Measurements from ENCODE around the gene TSPAN4. TPM values are rescaled to one million over a fixed set of nuclear protein-coding genes. Genes with fewer than 3 reads are reported as not detected.

TSPAN4 gene
- total RNA-seq, 1 donor from 2014 or later = 69.2 TPM

DNA sequence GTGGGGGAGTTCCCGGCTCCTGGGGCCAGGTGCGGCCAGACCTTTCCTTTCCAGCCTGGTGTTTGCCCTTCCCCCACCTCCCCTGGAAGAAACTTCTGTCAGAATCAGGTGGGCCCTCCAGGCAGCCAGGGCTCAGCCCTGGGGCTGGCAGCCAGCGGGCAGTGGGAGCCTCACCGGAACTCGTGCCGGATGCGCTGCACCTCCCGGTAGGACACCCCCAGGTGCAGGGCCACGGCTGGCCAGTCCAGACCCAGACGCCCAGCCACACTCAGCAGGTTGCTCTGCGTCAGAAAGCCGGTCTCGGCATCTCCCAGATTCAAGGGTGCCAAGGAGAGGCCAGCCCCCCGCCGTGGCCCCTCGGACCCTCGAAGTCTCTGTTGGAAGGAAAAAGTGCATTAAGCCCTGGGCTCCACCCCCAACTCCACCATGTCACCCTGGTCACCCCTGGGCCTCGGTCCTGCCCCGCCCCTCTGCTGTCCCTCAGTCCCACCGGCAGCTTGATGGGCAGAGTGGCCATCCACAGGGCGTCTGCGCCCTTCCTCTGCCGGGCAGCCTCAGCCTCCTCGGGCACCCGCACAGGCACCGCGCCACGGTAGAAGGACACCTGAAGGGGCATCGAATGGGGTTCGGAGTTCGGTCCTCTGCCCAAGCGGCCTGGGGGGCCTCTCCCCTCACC, 42.9 kb upstream of the TSPAN4 start:
- Mint-ChIP-seq H3K9me3 (ENCODE audit: low read depth) (no peaks in the 10 kb centered on the region), H3K4me1 (ENCODE audit: low read depth) (peaks cover 25% of the 10 kb centered on the region), H3K27me3 (ENCODE audit: low read depth) (no peaks in the 10 kb centered on the region), H3K36me3 (ENCODE audit: low read depth) (peaks cover 2% of the 10 kb centered on the region), H3K27ac (ENCODE audit: unreplicated experiment) (no peak overlapping the region), H3K4me3 (ENCODE audit: unreplicated experiment) (no peak overlapping the region)
- DNase-seq (ENCODE audit: low spot score) = no peak
- TF ChIP-seq, protein P1, sequence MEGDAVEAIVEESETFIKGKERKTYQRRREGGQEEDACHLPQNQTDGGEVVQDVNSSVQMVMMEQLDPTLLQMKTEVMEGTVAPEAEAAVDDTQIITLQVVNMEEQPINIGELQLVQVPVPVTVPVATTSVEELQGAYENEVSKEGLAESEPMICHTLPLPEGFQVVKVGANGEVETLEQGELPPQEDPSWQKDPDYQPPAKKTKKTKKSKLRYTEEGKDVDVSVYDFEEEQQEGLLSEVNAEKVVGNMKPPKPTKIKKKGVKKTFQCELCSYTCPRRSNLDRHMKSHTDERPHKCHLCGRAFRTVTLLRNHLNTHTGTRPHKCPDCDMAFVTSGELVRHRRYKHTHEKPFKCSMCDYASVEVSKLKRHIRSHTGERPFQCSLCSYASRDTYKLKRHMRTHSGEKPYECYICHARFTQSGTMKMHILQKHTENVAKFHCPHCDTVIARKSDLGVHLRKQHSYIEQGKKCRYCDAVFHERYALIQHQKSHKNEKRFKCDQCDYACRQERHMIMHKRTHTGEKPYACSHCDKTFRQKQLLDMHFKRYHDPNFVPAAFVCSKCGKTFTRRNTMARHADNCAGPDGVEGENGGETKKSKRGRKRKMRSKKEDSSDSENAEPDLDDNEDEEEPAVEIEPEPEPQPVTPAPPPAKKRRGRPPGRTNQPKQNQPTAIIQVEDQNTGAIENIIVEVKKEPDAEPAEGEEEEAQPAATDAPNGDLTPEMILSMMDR (IDR thresholded peaks at IDR 0.05) = no peak

DNA sequence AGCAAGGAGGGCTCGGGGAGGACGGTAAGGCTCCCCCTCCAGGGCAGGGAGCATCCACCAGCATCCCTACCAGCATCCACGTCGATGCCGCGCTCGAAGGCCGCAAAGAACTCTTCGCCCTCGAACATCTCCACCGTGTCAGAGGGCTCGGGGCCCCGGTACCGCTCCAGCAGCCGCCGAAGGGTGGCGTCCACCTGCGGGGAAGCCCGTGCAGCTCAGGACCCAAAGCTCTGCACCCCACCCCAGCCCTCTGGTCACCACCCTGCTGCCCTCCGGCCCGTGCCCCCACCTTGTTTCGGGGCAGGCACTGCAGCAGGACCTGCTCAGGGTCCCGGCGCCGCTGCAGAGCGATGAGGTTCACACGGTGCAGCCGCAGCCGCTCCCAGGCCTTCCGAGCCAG, 42.2 kb upstream of the TSPAN4 start:
- peaks cover 25% of the 10 kb centered on the region for H3K4me1 Mint-ChIP-seq (ENCODE audit: low read depth)
- H3K27ac Mint-ChIP-seq (ENCODE audit: unreplicated experiment) = no peak overlapping the region
- DNase-seq (ENCODE audit: low spot score) = no peak
- peaks cover 2% of the 10 kb centered on the region for H3K36me3 Mint-ChIP-seq (ENCODE audit: low read depth)
- no peaks in the 10 kb centered on the region for H3K27me3 Mint-ChIP-seq (ENCODE audit: low read depth)
- TF ChIP-seq, protein P1 (IDR thresholded peaks at IDR 0.05) = no peak
- H3K9me3 Mint-ChIP-seq (ENCODE audit: low read depth) = no peaks in the 10 kb centered on the region
- no peak overlapping the region for H3K4me3 Mint-ChIP-seq (ENCODE audit: unreplicated experiment)

DNA sequence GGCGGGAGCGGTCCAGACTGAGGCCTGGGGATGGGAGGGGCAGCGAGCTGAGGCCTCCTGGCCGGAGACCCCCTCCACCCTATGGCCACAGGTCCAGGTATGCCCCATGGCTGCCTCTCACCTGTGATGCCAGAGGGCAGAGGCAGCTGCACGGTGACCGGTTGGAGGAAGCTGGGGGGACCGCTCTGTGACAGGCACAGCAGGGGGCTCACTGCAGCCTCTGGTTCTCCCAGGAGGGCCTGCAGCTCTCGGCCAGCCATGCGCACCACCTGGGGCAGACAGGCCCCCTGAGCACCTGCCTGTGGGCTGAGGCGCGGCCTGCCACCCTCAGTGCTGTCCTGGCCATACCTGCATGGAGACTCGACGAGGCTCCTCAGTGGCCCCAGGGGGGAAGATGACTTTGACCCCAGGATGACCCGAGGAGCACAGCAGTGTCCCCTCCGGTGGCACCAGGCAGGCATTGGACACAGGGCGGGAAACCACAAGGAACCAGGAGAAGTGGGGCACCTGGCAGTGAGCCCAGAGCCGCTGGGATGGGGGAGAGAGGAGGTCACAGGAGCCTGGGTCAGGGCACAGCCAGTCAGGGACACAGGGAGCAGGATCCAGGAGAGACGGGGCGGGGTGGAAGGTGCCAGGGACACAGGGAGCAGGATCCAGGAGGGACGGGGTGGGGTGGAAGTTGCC, 41.4 kb upstream of the TSPAN4 start:
- Mint-ChIP-seq H3K4me3 (ENCODE audit: unreplicated experiment) (no peak overlapping the region), H3K9me3 (ENCODE audit: low read depth) (no peaks in the 10 kb centered on the region), H3K36me3 (ENCODE audit: low read depth) (peaks cover 2% of the 10 kb centered on the region), H3K27me3 (ENCODE audit: low read depth) (no peaks in the 10 kb centered on the region), H3K4me1 (ENCODE audit: low read depth) (peaks cover 23% of the 10 kb centered on the region), H3K27ac (ENCODE audit: unreplicated experiment) (no peak overlapping the region)
- TF ChIP-seq, protein P1 (IDR thresholded peaks at IDR 0.05) = no peak
- no peak for DNase-seq (ENCODE audit: low spot score)

DNA sequence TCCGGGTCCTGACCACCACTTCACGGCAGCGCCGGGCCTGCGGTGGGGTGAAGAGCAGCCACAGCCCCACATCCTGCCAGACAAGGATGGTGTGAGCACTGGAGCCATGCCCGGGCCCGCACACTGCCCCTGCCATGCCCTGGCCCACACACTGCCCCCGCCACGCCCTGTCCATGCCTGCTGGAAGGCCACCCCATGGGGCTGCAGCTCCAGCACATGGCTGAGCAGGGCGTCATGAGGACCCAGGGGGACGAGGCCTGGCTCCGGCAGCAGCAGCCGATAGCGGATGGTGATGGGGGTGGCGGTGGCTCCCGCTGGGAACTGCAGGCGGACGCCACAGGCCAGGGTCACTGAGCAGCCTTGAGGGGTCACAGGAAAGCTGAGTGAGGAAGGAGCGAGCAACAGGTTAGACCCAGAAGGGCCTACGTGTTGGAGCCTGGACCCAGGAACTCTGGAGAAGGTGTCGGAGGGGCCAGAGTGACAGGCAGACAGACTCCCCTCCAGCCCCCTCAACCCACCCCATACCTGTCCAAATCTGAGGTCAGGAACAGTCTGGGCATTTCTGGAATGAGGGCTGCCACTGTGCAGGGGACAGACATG, 40.5 kb upstream of the TSPAN4 start:
- Mint-ChIP-seq H3K4me1 (ENCODE audit: low read depth) (peaks cover 15% of the 10 kb centered on the region), H3K4me3 (ENCODE audit: unreplicated experiment) (no peak overlapping the region), H3K27me3 (ENCODE audit: low read depth) (no peaks in the 10 kb centered on the region), H3K36me3 (ENCODE audit: low read depth) (peaks cover 2% of the 10 kb centered on the region), H3K9me3 (ENCODE audit: low read depth) (no peaks in the 10 kb centered on the region), H3K27ac (ENCODE audit: unreplicated experiment) (no peak overlapping the region)
- TF ChIP-seq, protein P1 (IDR thresholded peaks at IDR 0.05) = no peak
- DNase-seq (ENCODE audit: low spot score) = no peak

DNA sequence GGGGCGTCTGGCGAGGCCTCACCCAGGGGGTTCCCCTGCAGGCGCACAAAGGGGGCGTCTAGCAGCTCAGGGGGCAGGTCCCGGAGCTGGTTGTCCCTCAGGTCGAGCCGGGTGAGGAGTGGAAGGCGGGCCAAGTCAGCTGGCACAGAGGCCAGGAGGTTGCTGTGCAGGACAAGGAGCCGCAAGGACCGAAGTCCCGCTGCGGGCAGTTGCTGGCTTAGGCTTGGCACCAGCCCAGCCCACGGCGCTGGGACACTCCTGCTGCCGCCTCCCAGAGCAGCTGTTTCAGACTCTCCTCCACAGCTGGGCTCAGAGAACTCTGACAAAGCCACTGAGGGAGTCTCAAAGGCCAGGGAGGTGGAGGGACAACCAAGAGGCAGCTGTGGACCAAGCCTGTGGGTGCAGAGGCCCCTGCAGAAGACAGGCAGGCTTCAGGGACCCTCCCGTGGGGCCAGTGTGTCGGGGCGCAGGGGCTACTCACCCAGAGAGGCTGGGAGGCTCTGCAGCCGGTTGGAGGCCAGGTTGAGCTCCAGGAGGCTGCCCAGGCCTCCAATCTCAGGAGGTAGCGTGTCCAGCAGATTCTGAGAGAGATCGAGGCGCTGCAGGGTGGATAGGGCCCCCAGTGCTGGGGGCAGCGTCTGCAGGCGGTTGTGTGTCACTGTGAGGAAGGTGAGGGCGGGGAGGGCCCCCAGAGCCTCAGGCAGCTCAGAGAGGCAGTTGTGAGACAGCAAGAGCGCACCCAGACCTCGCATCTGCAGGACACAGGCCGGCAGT, 39.8 kb upstream of the TSPAN4 start:
- peaks cover 17% of the 10 kb centered on the region for H3K4me1 Mint-ChIP-seq (ENCODE audit: low read depth)
- no peak overlapping the region for H3K4me3 Mint-ChIP-seq (ENCODE audit: unreplicated experiment)
- H3K36me3 Mint-ChIP-seq (ENCODE audit: low read depth) = peaks cover 2% of the 10 kb centered on the region
- no peaks in the 10 kb centered on the region for H3K27me3 Mint-ChIP-seq (ENCODE audit: low read depth)
- no peaks in the 10 kb centered on the region for H3K9me3 Mint-ChIP-seq (ENCODE audit: low read depth)
- TF ChIP-seq, protein P1 (IDR thresholded peaks at IDR 0.05) = no peak
- H3K27ac Mint-ChIP-seq (ENCODE audit: unreplicated experiment) = no peak overlapping the region
- no peak for DNase-seq (ENCODE audit: low spot score)
